ENCODE results near the gene MSMP.

GRCh38 chr9:35749515-35750255 is 4.4 kb downstream of the MSMP start:
- no peak for TF ChIP-seq POLR2A (IDR thresholded peaks at IDR 0.05)
- TF ChIP-seq, protein P1, sequence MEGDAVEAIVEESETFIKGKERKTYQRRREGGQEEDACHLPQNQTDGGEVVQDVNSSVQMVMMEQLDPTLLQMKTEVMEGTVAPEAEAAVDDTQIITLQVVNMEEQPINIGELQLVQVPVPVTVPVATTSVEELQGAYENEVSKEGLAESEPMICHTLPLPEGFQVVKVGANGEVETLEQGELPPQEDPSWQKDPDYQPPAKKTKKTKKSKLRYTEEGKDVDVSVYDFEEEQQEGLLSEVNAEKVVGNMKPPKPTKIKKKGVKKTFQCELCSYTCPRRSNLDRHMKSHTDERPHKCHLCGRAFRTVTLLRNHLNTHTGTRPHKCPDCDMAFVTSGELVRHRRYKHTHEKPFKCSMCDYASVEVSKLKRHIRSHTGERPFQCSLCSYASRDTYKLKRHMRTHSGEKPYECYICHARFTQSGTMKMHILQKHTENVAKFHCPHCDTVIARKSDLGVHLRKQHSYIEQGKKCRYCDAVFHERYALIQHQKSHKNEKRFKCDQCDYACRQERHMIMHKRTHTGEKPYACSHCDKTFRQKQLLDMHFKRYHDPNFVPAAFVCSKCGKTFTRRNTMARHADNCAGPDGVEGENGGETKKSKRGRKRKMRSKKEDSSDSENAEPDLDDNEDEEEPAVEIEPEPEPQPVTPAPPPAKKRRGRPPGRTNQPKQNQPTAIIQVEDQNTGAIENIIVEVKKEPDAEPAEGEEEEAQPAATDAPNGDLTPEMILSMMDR (IDR thresholded peaks at IDR 0.05): no peak
- no peak for TF ChIP-seq POLR2AphosphoS5 (IDR thresholded peaks at IDR 0.05)
- TF ChIP-seq EP300 (IDR thresholded peaks at IDR 0.05; ENCODE audit: low read depth): no peak
